Measurements from ENCODE around the gene RNFT2.

RNFT2 gene

GRCh38 chr12:116839287-116839830, 101.2 kb downstream of the RNFT2 start:
- DNase-seq = no peak

GRCh38 chr12:116843085-116843484, 105.0 kb downstream of the RNFT2 start:
- DNase-seq = no peak

GRCh38 chr12:116849216-116849615, 111.1 kb downstream of the RNFT2 start:
- DNase-seq = no peak

- no peak for DNase-seq
Measured at GRCh38 chr12:116852303-116852702, 114.2 kb downstream of the RNFT2 start.

GRCh38 chr12:116853507-116853906, 115.4 kb downstream of the RNFT2 start:
- no peak for DNase-seq

- DNase-seq = no peak
Measured at GRCh38 chr12:116855744-116856470, 117.8 kb downstream of the RNFT2 start.

- no peak for DNase-seq
Measured at GRCh38 chr12:116856729-116857128, 118.6 kb downstream of the RNFT2 start.

GRCh38 chr12:116859079-116859478, 121.0 kb downstream of the RNFT2 start:
- no peak for DNase-seq

GRCh38 chr12:116860263-116860662, 122.1 kb downstream of the RNFT2 start:
- DNase-seq = no peak

GRCh38 chr12:116861320-116861719, 123.2 kb downstream of the RNFT2 start:
- peak; percentile 20 to 29 for DNase-seq

GRCh38 chr12:116862167-116862566, 124.1 kb downstream of the RNFT2 start:
- no peak for DNase-seq

GRCh38 chr12:116863275-116863767, 125.2 kb downstream of the RNFT2 start:
- DNase-seq = peak in 1 of 2 donors; percentile 16

- no peak for DNase-seq
Measured at GRCh38 chr12:116864371-116865160, 126.5 kb downstream of the RNFT2 start.

GRCh38 chr12:116867523-116867922, 129.4 kb downstream of the RNFT2 start:
- DNase-seq = no peak

GRCh38 chr12:116870306-116870705, 132.2 kb downstream of the RNFT2 start:
- no peak for DNase-seq

- DNase-seq = no peak
Measured at GRCh38 chr12:116874324-116874995, 136.3 kb downstream of the RNFT2 start.

- DNase-seq = no peak
Measured at GRCh38 chr12:116876151-116876869, 138.2 kb downstream of the RNFT2 start.

- peak in 1 of 2 donors; percentile 9 for DNase-seq
Measured at GRCh38 chr12:116878567-116879508, 140.7 kb downstream of the RNFT2 start.

GRCh38 chr12:116879509-116880212, 141.5 kb downstream of the RNFT2 start:
- DNase-seq = peak in 1 of 2 donors; percentile 28

GRCh38 chr12:116880213-116880816, 142.2 kb downstream of the RNFT2 start:
- DNase-seq = no peak

Data from stimulated activated CD4-positive, alpha-beta T cell treated with anti-CD3 and anti-CD28 coated beads, Interleukin-2, amount 100 ng/mL, for 24 hours (primary cell).